HCT116 (cell line): Measurements from ENCODE around the gene TIGAR.

ENCODE experiments used
- EGR1 ChIP-seq: IDR thresholded peaks from 2 replicates; pipeline ENCODE4 v1.6.1; 2012; ENCODE audit warnings: low read depth
- ELF1 ChIP-seq: IDR thresholded peaks from 2 replicates; pipeline ENCODE4 v1.6.1; 2012; ENCODE audit warnings: low read depth, borderline replicate concordance
- POLR2A ChIP-seq: IDR thresholded peaks from 2 replicates; pipeline ENCODE4 v1.7.0; 2011; ENCODE audit warnings: borderline replicate concordance; ENCODE audit not compliant: insufficient read depth, insufficient read length; ENCODE audit errors: extremely low read depth
- POLR2AphosphoS5 ChIP-seq: IDR thresholded peaks from 2 replicates; pipeline ENCODE4 v1.6.1; 2011; ENCODE audit warnings: mild to moderate bottlenecking, low read depth, low read length, moderate library complexity
- TF ChIP-seq, protein P1 (sequence below), 3 experiments: fragments of 200-600 bp in 1 of 3; sonication (generic) in 1 of 3; IDR thresholded peaks in 2 of 3; conservative IDR thresholded peaks in 1 of 3; 2 replicates each; pipeline ENCODE4 v1.5.1; 2012 to 2017; ENCODE audit warnings: low read depth in 2 of 3, low read length in 2 of 3, antibody characterized with exemption in 1 of 3, borderline replicate concordance in 1 of 3, control low read depth in 1 of 3, mild to moderate bottlenecking in 1 of 3, mixed read lengths in 1 of 3, mixed run types in 1 of 3, moderate library complexity in 1 of 3; ENCODE audit not compliant: insufficient read depth in 1 of 3

DNA sequence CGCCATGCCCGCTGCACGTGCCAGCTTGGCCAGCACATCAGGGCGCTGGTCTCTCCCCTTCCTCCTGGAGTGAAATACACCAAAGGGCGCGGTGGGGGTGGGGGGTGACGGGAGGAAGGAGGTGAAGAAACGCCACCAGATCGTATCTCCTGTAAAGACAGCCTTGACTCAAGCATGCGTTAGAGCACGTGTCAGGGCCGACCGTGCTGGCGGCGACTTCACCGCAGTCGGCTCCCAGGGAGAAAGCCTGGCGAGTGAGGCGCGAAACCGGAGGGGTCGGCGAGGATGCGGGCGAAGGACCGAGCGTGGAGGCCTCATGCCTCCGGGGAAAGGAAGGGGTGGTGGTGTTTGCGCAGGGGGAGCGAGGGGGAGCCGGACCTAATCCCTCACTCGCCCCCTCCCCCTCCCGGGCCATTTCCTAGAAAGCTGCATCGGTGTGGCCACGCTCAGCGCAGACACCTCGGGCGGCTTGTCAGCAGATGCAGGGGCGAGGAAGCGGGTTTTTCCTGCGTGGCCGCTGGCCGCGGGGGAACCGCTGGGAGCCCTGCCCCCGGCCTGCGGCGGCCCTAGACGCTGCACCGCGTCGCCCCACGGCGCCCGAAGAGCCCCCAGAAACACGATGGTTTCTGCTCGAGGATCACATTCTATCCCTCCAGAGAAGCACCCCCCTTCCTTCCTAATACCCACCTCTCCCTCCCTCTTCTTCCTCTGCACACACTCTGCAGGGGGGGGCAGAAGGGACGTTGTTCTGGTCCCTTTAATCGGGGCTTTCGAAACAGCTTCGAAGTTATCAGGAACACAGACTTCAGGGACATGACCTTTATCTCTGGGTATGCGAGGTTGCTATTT is 48.4 kb upstream of the TIGAR start:
- TF ChIP-seq, protein P1, sequence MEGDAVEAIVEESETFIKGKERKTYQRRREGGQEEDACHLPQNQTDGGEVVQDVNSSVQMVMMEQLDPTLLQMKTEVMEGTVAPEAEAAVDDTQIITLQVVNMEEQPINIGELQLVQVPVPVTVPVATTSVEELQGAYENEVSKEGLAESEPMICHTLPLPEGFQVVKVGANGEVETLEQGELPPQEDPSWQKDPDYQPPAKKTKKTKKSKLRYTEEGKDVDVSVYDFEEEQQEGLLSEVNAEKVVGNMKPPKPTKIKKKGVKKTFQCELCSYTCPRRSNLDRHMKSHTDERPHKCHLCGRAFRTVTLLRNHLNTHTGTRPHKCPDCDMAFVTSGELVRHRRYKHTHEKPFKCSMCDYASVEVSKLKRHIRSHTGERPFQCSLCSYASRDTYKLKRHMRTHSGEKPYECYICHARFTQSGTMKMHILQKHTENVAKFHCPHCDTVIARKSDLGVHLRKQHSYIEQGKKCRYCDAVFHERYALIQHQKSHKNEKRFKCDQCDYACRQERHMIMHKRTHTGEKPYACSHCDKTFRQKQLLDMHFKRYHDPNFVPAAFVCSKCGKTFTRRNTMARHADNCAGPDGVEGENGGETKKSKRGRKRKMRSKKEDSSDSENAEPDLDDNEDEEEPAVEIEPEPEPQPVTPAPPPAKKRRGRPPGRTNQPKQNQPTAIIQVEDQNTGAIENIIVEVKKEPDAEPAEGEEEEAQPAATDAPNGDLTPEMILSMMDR (IDR thresholded peaks at IDR 0.05 in 2 of 3, conservative IDR thresholded peaks at IDR 0.05 in 1 of 3; ENCODE audit: borderline replicate concordance in 1 of 3, insufficient read depth in 1 of 3, low read depth in 2 of 3, low read length in 2 of 3) = no peak
- TF ChIP-seq ELF1 (no peak), POLR2A (no peak), POLR2AphosphoS5 (no peak), EGR1 (no peak)
